Fibroblast of villous mesenchyme (primary cell): ENCODE results near the gene NFATC1. TPM values are rescaled to one million over a fixed set of nuclear protein-coding genes. Genes with fewer than 3 reads are reported as not detected.

Experiments
- DNase-seq: peaks from one replicate; pipeline ENCODE4 v3.0.0-alpha.2; 2010; ENCODE audit warnings: low read depth
- H3K4me3 ChIP-seq: 2 replicates; pipeline ENCODE4 v1.5.1; 2011; ENCODE audit warnings: low read depth, mild to moderate bottlenecking, low read length
- small RNA-seq: library from RNA; depleted of rRNA; stranded (forward); fragments of <200 nt; gene quantifications from one replicate; pipeline ENCODE3, GENCODE V24; 2012
- total RNA-seq: library from RNA; depleted of rRNA; stranded (reverse); fragments of >200 nt; gene quantifications from 2 replicates; pipeline ENCODE4 v1.2.3, GENCODE V29; 2012
- TF ChIP-seq, protein P1 (sequence below): IDR thresholded peaks from 2 replicates; pipeline ENCODE4 v1.5.1; 2012; ENCODE audit warnings: low read depth, mild to moderate bottlenecking, low read length; ENCODE audit not compliant: insufficient read depth

NFATC1 gene
- total RNA-seq, 1 donor = 0.43 TPM

DNA sequence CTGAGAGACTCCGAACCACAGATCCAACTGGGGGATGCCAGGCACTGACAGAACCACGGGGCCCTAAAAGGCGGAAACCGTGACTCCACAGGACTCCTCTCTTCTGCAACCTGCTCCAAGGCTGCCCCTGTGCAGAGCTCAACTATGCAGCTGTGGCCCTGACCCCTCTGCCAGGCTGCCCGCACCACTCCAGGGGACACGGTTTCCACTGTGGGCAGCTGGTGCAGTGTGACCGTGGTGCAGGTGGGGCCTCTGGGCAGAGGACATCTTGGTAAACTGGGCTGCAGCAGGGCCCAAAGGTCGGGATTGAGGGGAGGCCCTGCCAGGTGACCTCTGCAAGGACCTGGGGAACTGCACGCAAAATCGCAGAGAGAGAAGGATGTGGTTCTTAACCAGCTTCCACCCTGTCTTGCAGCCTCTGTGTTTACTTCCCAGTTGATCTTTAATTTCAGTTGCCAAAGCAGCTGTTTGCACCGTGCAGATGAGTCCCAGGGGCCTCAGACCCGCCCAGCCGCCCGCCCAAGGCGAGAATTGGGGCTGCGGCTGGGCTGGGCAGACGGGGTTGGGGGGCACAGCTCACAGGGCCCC is 179.3 kb downstream of the NFATC1 start:
- H3K4me3 ChIP-seq = no peak overlapping the region
- TF ChIP-seq, protein P1, sequence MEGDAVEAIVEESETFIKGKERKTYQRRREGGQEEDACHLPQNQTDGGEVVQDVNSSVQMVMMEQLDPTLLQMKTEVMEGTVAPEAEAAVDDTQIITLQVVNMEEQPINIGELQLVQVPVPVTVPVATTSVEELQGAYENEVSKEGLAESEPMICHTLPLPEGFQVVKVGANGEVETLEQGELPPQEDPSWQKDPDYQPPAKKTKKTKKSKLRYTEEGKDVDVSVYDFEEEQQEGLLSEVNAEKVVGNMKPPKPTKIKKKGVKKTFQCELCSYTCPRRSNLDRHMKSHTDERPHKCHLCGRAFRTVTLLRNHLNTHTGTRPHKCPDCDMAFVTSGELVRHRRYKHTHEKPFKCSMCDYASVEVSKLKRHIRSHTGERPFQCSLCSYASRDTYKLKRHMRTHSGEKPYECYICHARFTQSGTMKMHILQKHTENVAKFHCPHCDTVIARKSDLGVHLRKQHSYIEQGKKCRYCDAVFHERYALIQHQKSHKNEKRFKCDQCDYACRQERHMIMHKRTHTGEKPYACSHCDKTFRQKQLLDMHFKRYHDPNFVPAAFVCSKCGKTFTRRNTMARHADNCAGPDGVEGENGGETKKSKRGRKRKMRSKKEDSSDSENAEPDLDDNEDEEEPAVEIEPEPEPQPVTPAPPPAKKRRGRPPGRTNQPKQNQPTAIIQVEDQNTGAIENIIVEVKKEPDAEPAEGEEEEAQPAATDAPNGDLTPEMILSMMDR = no peak
- DNase-seq = no peak

DNA sequence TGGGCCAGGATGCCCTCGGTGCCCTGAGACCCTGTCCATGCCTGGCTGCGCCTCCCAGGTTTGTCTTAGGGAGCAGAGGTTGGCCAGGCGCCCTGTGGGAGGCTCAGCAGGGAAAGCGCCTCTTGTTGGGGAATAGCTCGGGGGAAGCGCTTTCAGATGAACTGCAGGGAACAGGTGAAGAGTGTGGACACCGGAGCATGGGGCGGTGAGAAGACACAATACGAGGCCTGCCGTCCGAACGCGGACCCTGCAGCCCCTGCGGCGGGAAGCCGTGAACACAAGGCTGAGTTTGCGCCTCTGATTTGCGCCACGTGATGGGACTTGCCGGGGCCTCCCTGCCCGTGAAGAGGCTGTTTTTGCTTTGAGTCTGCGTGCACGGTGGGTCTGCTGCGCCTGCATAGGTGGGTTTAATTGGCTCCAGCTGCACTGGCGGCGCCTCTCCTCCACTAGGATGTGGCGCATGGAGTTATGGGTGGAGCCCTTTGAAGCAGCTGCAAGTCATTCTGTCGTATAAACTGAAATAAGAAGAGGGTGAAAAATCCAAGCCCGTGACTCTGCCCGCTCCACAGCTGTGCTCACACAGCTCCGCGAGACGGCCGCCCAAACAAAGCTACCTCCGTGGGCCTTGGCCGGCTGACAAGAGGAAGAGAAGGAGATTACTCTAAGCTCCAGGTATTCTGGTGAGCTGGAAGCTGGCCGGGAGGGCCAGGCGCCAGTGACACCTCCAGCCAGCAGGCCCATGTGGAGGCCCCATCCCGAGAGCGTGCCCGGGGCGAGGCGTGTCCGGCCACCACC is 180.4 kb downstream of the NFATC1 start:
- TF ChIP-seq, protein P1 = peak; percentile 8
- DNase-seq = peak; percentile 56
- H3K4me3 ChIP-seq = no peak overlapping the region

DNA sequence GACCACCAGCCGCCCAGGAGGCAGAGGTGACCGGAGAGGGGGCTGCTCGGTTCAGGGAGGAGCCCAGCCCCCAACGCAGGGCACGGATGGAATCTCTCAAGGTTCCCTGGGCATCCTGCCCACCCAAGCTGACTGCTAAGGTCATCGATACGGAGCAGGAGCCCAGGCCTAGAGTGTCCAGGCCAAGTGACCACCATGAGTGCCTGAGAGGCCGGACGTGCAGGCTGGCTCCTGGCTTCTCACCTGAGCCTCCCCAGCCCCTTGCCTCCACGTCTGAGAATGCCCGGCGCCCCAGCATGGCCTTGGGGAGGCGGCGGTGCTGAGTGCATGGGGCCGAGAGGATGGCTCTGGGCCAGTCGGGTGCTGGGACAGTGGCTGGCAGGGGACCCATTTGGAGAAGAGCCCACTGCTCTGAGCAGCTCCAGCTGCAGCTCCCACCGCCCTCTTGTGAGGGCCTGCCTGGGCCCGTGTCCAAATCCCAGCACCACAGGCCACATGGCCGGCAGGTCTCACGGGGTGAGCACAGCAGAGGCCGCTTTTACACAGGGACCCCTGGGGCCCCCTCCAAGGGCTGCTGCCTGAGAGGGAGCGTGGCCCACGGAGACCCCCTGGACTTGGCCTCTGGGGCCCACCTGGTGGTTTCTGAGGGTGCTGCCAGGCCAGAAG is 181.1 kb downstream of the NFATC1 start:
- no peak overlapping the region for H3K4me3 ChIP-seq
- DNase-seq = peak; percentile 19
- TF ChIP-seq, protein P1 = no peak

DNA sequence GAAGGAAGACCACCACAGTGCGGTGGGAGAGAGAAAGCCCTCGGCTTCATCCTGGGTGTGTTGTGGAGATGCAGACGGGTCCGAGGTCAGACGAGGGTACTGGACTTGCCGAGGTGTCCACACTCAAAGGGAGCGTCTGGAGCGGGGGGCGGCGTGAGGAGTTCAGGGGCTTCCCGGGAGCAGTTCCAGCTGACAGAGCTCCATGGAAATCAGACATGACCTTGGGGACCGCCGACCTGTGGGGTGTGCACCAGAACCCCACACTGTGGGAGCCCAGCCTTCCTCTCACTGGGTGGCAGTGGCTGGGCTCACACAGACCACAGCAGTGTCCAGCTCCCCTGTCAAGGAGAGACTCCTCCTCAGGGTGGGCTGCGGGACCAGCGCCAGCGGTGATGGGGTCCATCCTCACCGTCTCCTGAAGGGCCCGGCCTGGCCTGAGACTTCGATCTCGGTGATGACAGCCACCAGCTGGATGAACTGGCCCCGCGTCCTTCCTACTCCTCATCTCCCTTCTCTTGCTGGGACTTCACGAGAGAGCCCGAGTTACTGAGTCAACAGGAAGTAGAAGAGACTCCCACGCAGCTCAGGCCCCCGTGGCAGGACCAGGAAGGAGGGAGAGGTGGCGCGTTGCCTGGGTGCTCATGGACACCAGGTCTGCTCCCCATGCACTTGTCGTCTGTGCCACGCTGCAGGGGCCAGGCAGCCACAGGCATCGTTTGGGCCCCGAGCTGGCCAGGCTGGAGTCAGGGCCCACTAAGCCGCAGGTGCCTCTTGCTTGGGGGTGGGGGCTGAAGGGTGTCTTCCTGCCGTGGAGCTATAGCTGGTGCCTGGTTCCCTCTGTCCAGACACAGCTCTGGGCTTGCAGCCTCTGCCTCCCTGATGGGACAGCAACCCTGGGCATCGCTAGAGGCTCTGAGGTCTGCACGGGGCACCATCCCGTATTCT is 182.0 kb downstream of the NFATC1 start:
- peak; percentile 41 for DNase-seq
- no peak overlapping the region for H3K4me3 ChIP-seq
- TF ChIP-seq, protein P1 = no peak

DNA sequence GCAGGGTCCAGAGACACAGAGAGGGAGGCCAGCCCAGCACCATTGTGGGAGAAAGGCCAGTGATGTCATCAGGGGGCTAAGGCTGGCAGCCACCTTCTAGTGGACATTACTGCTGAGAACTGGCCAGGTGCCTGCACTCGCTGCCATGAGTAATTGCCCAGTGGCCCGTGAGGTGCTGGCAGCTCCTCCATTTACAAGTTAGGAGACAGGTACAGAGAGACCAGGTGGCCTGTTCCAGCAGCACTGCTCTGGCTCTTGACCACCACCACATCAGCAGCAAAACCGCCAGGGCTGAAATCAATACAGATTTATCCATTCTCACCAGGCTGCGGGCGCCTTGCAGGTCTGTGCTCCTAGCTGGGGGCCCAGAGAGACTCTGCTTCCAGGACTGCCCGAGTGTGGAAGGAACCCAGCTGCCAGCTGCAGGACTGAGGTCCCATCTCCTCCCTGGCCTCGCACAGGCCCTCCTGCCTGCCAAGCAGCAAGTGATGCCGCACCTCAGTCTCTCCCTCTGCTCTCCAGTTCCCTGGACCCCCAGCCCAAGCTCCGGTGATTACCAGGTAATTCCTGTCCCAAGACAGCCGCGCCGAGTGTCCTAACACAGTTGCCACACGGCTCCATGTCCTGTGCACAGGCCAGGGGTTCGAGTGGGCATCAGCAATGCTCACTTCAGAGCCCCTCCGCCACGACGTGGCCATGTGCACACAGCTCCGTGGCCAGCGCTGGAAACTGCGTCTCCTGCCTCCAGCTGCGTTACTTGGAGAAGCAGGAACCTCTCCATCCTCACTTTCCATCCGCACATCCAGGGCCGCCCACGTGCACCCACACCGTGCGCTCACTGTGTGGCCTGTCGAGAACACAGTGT is 182.9 kb downstream of the NFATC1 start:
- no peak overlapping the region for H3K4me3 ChIP-seq
- TF ChIP-seq, protein P1 = no peak
- no peak for DNase-seq

Small RNA genes within 50 kb of the gene (small RNA-seq; reads per million reads assigned to genes)
- not detected for gene AC018445.2
